ENCODE data around the gene UBALD2. TPM values are rescaled to one million over a fixed set of nuclear protein-coding genes. Genes with fewer than 3 reads are reported as not detected.

Gene UBALD2
- total RNA-seq: 4.5 and 5.9 TPM in 2 replicates

DNA sequence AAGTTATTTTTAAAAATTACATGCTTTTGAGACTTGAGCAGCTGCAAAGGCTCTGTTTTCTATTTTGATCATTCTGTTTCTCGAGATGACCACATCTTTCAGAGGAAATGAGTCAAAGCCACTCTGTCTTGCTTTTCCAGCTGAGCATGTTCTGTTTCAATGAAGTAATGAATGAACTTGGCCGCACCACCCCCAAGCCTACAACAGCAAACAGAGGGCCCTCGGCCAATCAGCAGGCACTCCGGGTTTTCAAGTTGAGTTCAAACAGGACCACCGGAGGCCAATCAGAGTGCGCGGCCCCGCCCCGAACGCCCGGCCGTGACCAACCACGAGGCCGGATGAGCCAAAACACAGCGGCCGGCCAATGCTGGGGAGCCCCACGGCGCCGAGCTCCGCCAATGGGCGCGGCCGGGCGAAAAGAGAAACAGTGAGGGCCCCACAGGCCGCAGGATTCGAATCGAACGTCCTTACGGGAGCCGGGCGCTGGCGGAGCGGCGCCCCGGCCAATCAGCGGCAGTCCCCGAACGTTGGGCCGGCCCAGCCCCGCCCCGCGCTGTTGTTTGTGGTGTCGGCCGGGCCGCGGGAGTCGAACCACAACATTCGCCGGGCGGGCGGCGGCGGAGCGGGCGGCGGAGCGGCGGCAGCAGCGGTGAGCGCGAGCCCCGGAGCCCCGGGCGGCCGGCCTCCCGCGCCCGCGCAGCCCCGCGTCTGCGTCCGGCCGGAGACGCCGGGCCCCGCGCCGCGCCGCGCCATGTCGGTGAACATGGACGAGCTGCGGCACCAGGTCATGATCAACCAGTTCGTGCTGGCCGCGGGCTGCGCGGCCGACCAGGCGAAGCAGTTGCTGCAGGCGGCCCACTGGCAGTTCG, at the start of gene UBALD2:
Gene UBALD2 (plus strand): TSS at position 594 of the 869 bp plus-strand sequence. CDS start 158 bp downstream, at position 752.

DNA sequence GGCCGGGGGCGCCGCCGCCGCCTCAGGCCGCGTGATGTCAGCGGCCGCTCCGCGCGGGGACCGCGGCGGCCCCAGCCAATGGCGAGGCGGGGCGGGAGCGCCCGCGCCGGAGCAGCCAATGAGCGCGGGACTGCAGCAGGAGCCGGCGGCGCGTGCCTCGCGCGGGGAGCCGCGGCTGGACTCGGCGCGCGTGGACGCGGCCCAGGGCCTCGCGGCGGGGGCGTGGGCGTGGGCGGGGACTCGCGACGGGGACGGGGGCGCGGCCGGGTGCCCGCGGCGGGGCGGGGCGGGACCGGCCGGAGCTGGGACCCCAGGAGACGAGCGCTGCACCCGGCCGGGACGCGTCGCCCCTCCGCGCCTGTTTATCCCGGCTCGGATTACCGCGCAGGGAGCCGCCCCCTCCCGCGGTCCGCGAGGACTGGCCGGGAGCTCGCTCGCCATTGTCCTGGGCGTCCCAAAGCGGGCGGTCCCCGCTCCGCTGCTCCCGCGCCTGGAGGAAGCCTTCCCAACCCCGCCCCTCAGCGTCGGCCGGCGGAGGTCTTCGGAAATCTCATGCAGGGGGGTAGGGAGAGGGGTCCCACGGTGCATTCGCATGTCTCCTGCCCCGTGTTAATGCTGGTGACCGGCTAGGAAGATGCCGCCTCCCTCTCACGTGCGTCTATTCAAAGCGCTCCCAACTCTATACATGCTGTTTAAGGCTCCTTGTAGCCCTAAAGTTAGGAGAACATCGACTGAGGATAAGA, 24.5 kb upstream of the UBALD2 start, which contains the start of gene RNF157:
Gene RNF157 (minus strand): TSS at position 33 of the 743 bp plus-strand sequence. CDS start 253 bp downstream, outside the sequence.

DNA sequence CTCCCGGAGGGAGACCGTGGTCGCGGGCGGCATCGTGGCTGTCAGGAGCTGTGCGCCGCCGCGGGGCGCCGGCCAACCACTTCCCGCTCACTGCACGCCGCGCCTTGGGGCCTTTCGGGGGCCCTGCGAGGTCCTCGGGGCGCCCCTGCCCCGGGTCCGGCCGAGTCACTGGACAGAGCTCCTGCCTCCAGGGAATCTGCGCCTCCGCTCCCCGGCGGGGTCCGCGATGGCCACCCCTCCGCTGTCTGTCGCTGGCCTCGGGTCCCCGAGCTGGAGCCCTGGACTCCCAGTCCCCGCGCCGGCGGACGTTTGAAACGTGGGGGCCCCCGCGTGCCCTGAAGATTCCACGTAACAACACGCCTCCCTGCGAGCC, 42.8 kb downstream of the UBALD2 start, which contains the start of gene QRICH2:
Gene QRICH2 (minus strand): TSS at position 311 of the 373 bp plus-strand sequence. CDS start 278 bp downstream, at position 33.

Other genes with a start within 250 kb of the UBALD2 start
- not detected in 2 replicates for gene EVPL, start 238.0 kb upstream of the UBALD2 start, total RNA-seq
- gene SRP68, start 192.8 kb upstream of the UBALD2 start, total RNA-seq: 40.8 and 48.2 TPM in 2 replicates
- not detected in 2 replicates for gene GALR2, start 190.6 kb upstream of the UBALD2 start, total RNA-seq
- gene ZACN, start 186.2 kb upstream of the UBALD2 start, total RNA-seq: not detected in 2 replicates
- 44.9 and 59.0 TPM in 2 replicates for gene EXOC7, start 161.6 kb upstream of the UBALD2 start, total RNA-seq
- gene FOXJ1, start 124.1 kb upstream of the UBALD2 start, total RNA-seq: not detected in 2 replicates
- 0.10 and 0.44 TPM in 2 replicates for gene RNF157, start 24.9 kb upstream of the UBALD2 start, total RNA-seq
- 0.98 and 1.8 TPM in 2 replicates for gene QRICH2, start 42.9 kb downstream of the UBALD2 start, total RNA-seq
- 23.1 and 35.4 TPM in 2 replicates for gene PRPSAP1, start 88.6 kb downstream of the UBALD2 start, total RNA-seq
- 51.0 and 55.1 TPM in 2 replicates for gene SPHK1, start 119.3 kb downstream of the UBALD2 start, total RNA-seq
- 19.2 and 25.5 TPM in 2 replicates for gene UBE2O, start 187.8 kb downstream of the UBALD2 start, total RNA-seq
- not detected in 2 replicates for gene AANAT, start 202.3 kb downstream of the UBALD2 start, total RNA-seq
- 5.2 and 10.5 TPM in 2 replicates for gene RHBDF2, start 236.1 kb downstream of the UBALD2 start, total RNA-seq

Measured in cardiac ventricle fibroblast (primary cell).